ENCODE data around the gene CPLX3. TPM values are rescaled to one million over a fixed set of nuclear protein-coding genes. Genes with fewer than 3 reads are reported as not detected.

Gene CPLX3
- total RNA-seq, 1 experiment from 2014 or later: not detected

DNA sequence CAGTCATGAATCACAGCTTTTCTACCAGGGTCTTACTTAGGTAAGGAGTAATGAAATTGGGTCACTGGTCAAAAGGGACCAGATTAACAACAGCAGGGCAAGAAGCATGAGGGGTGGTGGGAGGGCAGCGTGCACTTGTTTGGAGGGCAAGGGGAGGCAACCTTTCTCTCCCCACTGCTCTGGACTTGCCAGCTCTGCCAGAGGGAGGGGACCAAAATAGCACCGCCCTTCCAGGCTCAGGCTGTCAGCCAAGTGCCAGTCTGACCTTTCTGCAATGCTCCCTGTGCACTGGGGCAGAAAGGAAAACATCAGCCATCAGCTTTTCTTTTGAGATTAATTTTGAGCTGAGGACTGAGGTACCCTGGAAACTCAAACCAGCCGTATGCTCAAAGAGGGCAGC, 21.0 kb downstream of the CPLX3 start:
- H2BK20ac ChIP-seq (ENCODE audit: low read depth, low read length, poor library complexity, severe bottlenecking): no peak overlapping the region
- WGBS (ENCODE audit: extremely low coverage, insufficient read length, low lambda C conversion rate): no CpG with 5 or more reads among the region's 3 CpGs
- no peak overlapping the region for H2BK5ac ChIP-seq (ENCODE audit: insufficient read length, low read length)
- peaks cover 7 to 14% of the 10 kb centered on the region in 2 experiments for H3K4me1 Mint-ChIP-seq
- TF ChIP-seq, protein P1, sequence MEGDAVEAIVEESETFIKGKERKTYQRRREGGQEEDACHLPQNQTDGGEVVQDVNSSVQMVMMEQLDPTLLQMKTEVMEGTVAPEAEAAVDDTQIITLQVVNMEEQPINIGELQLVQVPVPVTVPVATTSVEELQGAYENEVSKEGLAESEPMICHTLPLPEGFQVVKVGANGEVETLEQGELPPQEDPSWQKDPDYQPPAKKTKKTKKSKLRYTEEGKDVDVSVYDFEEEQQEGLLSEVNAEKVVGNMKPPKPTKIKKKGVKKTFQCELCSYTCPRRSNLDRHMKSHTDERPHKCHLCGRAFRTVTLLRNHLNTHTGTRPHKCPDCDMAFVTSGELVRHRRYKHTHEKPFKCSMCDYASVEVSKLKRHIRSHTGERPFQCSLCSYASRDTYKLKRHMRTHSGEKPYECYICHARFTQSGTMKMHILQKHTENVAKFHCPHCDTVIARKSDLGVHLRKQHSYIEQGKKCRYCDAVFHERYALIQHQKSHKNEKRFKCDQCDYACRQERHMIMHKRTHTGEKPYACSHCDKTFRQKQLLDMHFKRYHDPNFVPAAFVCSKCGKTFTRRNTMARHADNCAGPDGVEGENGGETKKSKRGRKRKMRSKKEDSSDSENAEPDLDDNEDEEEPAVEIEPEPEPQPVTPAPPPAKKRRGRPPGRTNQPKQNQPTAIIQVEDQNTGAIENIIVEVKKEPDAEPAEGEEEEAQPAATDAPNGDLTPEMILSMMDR (conservative IDR thresholded peaks at IDR 0.05): no peak
- no peak overlapping the region for H3K18ac ChIP-seq (ENCODE audit: insufficient read length, low read depth, low read length)
- H3K23ac ChIP-seq (ENCODE audit: insufficient read length, low read depth, low read length): no peak overlapping the region
- no peak overlapping the region for H3K56ac ChIP-seq (ENCODE audit: insufficient read length, low read depth, low read length)
- H4K5ac ChIP-seq (ENCODE audit: insufficient read length, low read depth, low read length): no peak overlapping the region
- H4K91ac ChIP-seq (ENCODE audit: insufficient read length, low read depth, low read length): no peak overlapping the region
- no peaks in the 10 kb centered on the region for H3K27me3 Mint-ChIP-seq (ENCODE audit: low read depth)
- H2AFZ ChIP-seq (ENCODE audit: low read length): no peak overlapping the region
- H3K9ac ChIP-seq (ENCODE audit: extremely low read depth, insufficient read length, low read length): no peak overlapping the region
- no peak overlapping the region for H3T11ph ChIP-seq (ENCODE audit: low read length)
- H3K9me3 ChIP-seq (ENCODE audit: control insufficient read depth, low read depth, low read length): no peaks in the 10 kb centered on the region
- H4K20me1 ChIP-seq (ENCODE audit: control insufficient read depth, insufficient read depth, insufficient read length): no peaks in the 10 kb centered on the region
- H3K4me2 ChIP-seq (ENCODE audit: insufficient read depth, insufficient read length, low read length): no peak overlapping the region
- H2AK5ac ChIP-seq (ENCODE audit: insufficient read length, low read length): no peak overlapping the region
- no peak overlapping the region for H2BK12ac ChIP-seq (ENCODE audit: insufficient read length, low read depth, low read length)
- no peaks in the 10 kb centered on the region for H3K79me1 ChIP-seq (ENCODE audit: insufficient read depth, low read depth, low read length, poor library complexity, severe bottlenecking)
- no peak overlapping the region for H4K8ac ChIP-seq (replicated peaks; ENCODE audit: insufficient read length, low read depth, low read length)
- no peaks in the 10 kb centered on the region for H3K27me3 ChIP-seq (ENCODE audit: insufficient read depth, low read length)
- no peaks in the 10 kb centered on the region; the same call in 1 of the 2 replicates for H3K4me1 ChIP-seq (ENCODE audit: insufficient read depth, low read length)
- H3K14ac ChIP-seq (ENCODE audit: insufficient read depth, low read length): no peak overlapping the region
- H3K27ac ChIP-seq (ENCODE audit: insufficient read length, low read depth, low read length): no peak overlapping the region
- H3K4ac ChIP-seq (ENCODE audit: low read depth, low read length): no peak overlapping the region
- H3K27ac Mint-ChIP-seq: no peak overlapping the region
- H3K79me2 ChIP-seq (ENCODE audit: insufficient read depth, low read length): no peaks in the 10 kb centered on the region
- H2BK120ac ChIP-seq (ENCODE audit: low read depth, low read length, poor library complexity, severe bottlenecking): no peak overlapping the region
- DNase-seq: no peak
- H3K9me3 Mint-ChIP-seq: no peaks in the 10 kb centered on the region
- H2BK15ac ChIP-seq (ENCODE audit: low read depth, low read length): no peak overlapping the region
- peaks cover 11 to 60% (median 44%) of the 10 kb centered on the region in 3 experiments for H3K36me3 Mint-ChIP-seq (ENCODE audit: insufficient read depth in 1 of 3, low read depth in 3 of 3)
- H3K23me2 ChIP-seq (ENCODE audit: insufficient read length, low read depth, low read length, poor library complexity, severe bottlenecking): peaks cover 6% of the 10 kb centered on the region
- no peak overlapping the region for H3K4me3 Mint-ChIP-seq

Measured in H9 (cell line).